ENCODE measurements around the gene TOMM7. TPM values are rescaled to one million over a fixed set of nuclear protein-coding genes. Genes with fewer than 3 reads are reported as not detected.

TOMM7 gene
- polyA plus RNA-seq, 1 experiment = 390 TPM

GRCh38 chr7:22859641-22860290 lies 37.1 kb upstream of the TOMM7 start:
- H3K27me3 ChIP-seq (ENCODE audit: control insufficient read depth, insufficient read depth, low read length) = no peaks in the 10 kb centered on the region
- DNase-seq (ENCODE audit: low read depth, low spot score) = no peak
- H3K27ac ChIP-seq (ENCODE audit: low read depth, low read length) = peak overlapping the region; percentile 92
- H3K9me3 ChIP-seq (ENCODE audit: control insufficient read depth, insufficient read depth, low read length) = no peaks in the 10 kb centered on the region
- POLR2A ChIA-PET = interaction anchor here (0.7 to 0.9 kb wide), 2 partner anchors 84 to 299 kb away, joined by 3 read pairs; no protein-coding TSS in a partner anchor
- no peak for TF ChIP-seq CTCF (IDR thresholded peaks at IDR 0.05; ENCODE audit: low read depth, low read length)
- CTCF ChIA-PET = interaction anchor here (0.6 to 2.2 kb wide), 6 partner anchors 78 to 299 kb away, joined by 3 to 12 read pairs (median 5); no protein-coding TSS in a partner anchor
- H3K4me3 ChIP-seq (ENCODE audit: low read depth, low read length) = no peak overlapping the region

GRCh38 chr7:22858640-22859561 lies 36.3 kb upstream of the TOMM7 start:
- Histone ChIP-seq H3K9me3 (ENCODE audit: control insufficient read depth, insufficient read depth, low read length) (no peaks in the 10 kb centered on the region; the same call in 1 of the 2 replicates), H3K27me3 (ENCODE audit: control insufficient read depth, insufficient read depth, low read length) (no peaks in the 10 kb centered on the region), H3K27ac (ENCODE audit: low read depth, low read length) (peak overlapping the region; percentile 92), H3K4me3 (ENCODE audit: low read depth, low read length) (peak overlapping the region; percentile 34; the same call in 1 of the 2 replicates)
- no peak for TF ChIP-seq CTCF (IDR thresholded peaks at IDR 0.05; ENCODE audit: low read depth, low read length)
- POLR2A ChIA-PET = interaction anchor here (0.5 to 1.0 kb wide), 5 partner anchors 8 to 298 kb away, joined by 3 to 7 read pairs (median 4); partner anchors contain the start of gene IL6
- peak; percentile 96 for DNase-seq (ENCODE audit: low read depth, low spot score)
- CTCF ChIA-PET = interaction anchor here (5.1 kb wide), 1 partner anchor 197 kb away, joined by 44 read pairs; no protein-coding TSS in a partner anchor

- Histone ChIP-seq H3K27ac (ENCODE audit: low read depth, low read length) (peak overlapping the region; percentile 92), H3K4me3 (ENCODE audit: low read depth, low read length) (peak overlapping the region; percentile 34; the same call in 1 of the 2 replicates), H3K27me3 (ENCODE audit: control insufficient read depth, insufficient read depth, low read length) (no peaks in the 10 kb centered on the region), H3K9me3 (ENCODE audit: control insufficient read depth, insufficient read depth, low read length) (no peaks in the 10 kb centered on the region; the same call in 1 of the 2 replicates)
- ChIA-PET POLR2A (interaction anchor here (0.7 to 1.0 kb wide), 5 partner anchors 9 to 297 kb away, joined by 3 to 6 read pairs (median 4); partner anchors contain the start of gene IL6), CTCF (interaction anchor here (5.1 kb wide), 1 partner anchor 197 kb away, joined by 44 read pairs; no protein-coding TSS in a partner anchor)
- no peak for DNase-seq (ENCODE audit: low read depth, low spot score)
- no peak for TF ChIP-seq CTCF (IDR thresholded peaks at IDR 0.05; ENCODE audit: low read depth, low read length)
These were observed 35.6 kb upstream of the TOMM7 start for GRCh38 chr7:22858274-22858639.

- CTCF ChIA-PET = interaction anchor here (0.6 to 5.1 kb wide), 3 partner anchors 34 to 199 kb away, joined by 3 to 44 read pairs (median 8); partner anchors contain the start of gene TOMM7
- peak overlapping the region; percentile 93 for H3K27ac ChIP-seq (ENCODE audit: low read depth, low read length)
- H3K9me3 ChIP-seq (ENCODE audit: control insufficient read depth, insufficient read depth, low read length) = no peaks in the 10 kb centered on the region; the same call in 1 of the 2 replicates
- no peak for DNase-seq (ENCODE audit: low read depth, low spot score)
- H3K27me3 ChIP-seq (ENCODE audit: control insufficient read depth, insufficient read depth, low read length) = no peaks in the 10 kb centered on the region
- H3K4me3 ChIP-seq (ENCODE audit: low read depth, low read length) = peak overlapping the region; percentile 33
- POLR2A ChIA-PET = interaction anchor here (0.6 to 2.1 kb wide), 10 partner anchors 11 to 487 kb away, joined by 3 to 19 read pairs (median 7); partner anchors contain the start of genes IL6 and TOMM7
- TF ChIP-seq CTCF (IDR thresholded peaks at IDR 0.05; ENCODE audit: low read depth, low read length) = no peak
These were observed 33.8 kb upstream of the TOMM7 start for GRCh38 chr7:22856416-22856815.
